C4-2B (cell line): ENCODE data around the gene OTUD7B.

Experiments
- ZFX ChIP-seq: fragments of 450-650 bp; IDR thresholded peaks from 2 replicates; pipeline ENCODE4 v1.6.1; 2017
- TF ChIP-seq, protein P1 (sequence below): fragments of 450-650 bp; conservative IDR thresholded peaks from 2 replicates; pipeline ENCODE4 v1.5.1; 2017; ENCODE audit warnings: mild to moderate bottlenecking

DNA sequence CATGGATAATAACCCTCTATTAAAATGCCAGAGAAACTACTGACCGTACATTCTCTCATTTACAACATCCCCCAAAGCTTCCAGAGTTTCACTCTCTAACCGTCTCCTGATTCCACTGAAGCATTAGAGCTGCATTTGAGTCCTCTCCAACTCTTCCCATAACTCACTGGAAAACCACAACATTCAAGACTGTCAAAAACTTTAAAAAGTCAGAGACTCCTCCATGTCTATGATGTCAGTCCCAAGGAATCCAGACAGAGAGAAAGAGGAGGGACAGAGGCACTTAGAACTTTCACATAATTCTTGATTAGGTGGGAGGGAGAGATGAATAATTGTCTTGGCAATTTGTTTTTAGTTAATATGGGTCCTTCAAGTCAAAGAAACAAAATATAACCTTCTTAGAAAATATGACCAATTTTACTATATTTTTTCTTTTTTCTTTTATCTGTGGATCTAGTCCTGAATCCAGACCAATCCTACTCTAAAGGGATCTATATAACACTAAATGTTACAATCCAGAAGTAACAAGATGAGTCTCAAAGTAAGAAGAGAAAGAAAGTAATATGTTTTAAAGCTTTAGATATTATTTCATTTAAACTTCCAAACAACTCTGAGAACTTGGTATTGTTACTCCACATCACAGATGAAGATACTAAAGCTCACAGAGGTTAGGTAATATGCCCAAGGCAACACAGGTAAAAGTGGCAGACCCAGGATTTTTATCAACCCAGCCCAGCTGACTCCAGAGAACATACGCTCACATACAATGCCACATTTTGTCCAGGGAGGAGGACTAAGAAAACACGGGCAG is 23.8 kb downstream of the OTUD7B start:
- TF ChIP-seq, protein P1, sequence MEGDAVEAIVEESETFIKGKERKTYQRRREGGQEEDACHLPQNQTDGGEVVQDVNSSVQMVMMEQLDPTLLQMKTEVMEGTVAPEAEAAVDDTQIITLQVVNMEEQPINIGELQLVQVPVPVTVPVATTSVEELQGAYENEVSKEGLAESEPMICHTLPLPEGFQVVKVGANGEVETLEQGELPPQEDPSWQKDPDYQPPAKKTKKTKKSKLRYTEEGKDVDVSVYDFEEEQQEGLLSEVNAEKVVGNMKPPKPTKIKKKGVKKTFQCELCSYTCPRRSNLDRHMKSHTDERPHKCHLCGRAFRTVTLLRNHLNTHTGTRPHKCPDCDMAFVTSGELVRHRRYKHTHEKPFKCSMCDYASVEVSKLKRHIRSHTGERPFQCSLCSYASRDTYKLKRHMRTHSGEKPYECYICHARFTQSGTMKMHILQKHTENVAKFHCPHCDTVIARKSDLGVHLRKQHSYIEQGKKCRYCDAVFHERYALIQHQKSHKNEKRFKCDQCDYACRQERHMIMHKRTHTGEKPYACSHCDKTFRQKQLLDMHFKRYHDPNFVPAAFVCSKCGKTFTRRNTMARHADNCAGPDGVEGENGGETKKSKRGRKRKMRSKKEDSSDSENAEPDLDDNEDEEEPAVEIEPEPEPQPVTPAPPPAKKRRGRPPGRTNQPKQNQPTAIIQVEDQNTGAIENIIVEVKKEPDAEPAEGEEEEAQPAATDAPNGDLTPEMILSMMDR: no peak
- TF ChIP-seq ZFX: no peak
